DMS153 treated with DMSO at 0.1 percent for 48 hours (cell line): Measurements from ENCODE around the gene PLCG2.

Source experiments
- DNase-seq: peaks from one replicate; lab custom pipeline; 2025; ENCODE audit not compliant: unreplicated experiment; lab: John Stamatoyannopoulos, UW

The PLCG2 gene

GRCh38 chr16:81814751-81815428, 35.8 kb downstream of the PLCG2 start:
- DNase-seq: no peak

- no peak for DNase-seq
Observed at GRCh38 chr16:81815429-81815766, 36.3 kb downstream of the PLCG2 start.

GRCh38 chr16:81816351-81816750, 37.3 kb downstream of the PLCG2 start:
- no peak for DNase-seq

GRCh38 chr16:81816793-81817210, 37.7 kb downstream of the PLCG2 start:
- no peak for DNase-seq

- DNase-seq: no peak
Observed at GRCh38 chr16:81817296-81817695, 38.2 kb downstream of the PLCG2 start.

GRCh38 chr16:81817789-81818567, 38.9 kb downstream of the PLCG2 start:
- no peak for DNase-seq

- no peak for DNase-seq
Observed at GRCh38 chr16:81818568-81818896, 39.4 kb downstream of the PLCG2 start.

- no peak for DNase-seq
Observed at GRCh38 chr16:81818905-81819304, 39.8 kb downstream of the PLCG2 start.

GRCh38 chr16:81821436-81822128, 42.5 kb downstream of the PLCG2 start:
- no peak for DNase-seq

- DNase-seq: no peak
Observed at GRCh38 chr16:81823111-81823510, 44.0 kb downstream of the PLCG2 start.

- DNase-seq: no peak
Observed at GRCh38 chr16:81823734-81824133, 44.6 kb downstream of the PLCG2 start.

GRCh38 chr16:81826523-81826922, 47.4 kb downstream of the PLCG2 start:
- DNase-seq: no peak

GRCh38 chr16:81830845-81831540, 51.9 kb downstream of the PLCG2 start:
- DNase-seq: no peak

- no peak for DNase-seq
Observed at GRCh38 chr16:81831722-81832126, 52.6 kb downstream of the PLCG2 start.

GRCh38 chr16:81832801-81833547, 53.9 kb downstream of the PLCG2 start:
- no peak for DNase-seq

- DNase-seq: no peak
Observed at GRCh38 chr16:81833751-81834150, 54.7 kb downstream of the PLCG2 start.

- no peak for DNase-seq
Observed at GRCh38 chr16:81834868-81835267, 55.8 kb downstream of the PLCG2 start.

GRCh38 chr16:81836279-81837054, 57.4 kb downstream of the PLCG2 start:
- no peak for DNase-seq

GRCh38 chr16:81837312-81837751, 58.2 kb downstream of the PLCG2 start:
- DNase-seq: no peak

GRCh38 chr16:81838794-81839193, 59.7 kb downstream of the PLCG2 start:
- no peak for DNase-seq
